Measurements from ENCODE around the gene RASGRP2.

The RASGRP2 gene

DNA sequence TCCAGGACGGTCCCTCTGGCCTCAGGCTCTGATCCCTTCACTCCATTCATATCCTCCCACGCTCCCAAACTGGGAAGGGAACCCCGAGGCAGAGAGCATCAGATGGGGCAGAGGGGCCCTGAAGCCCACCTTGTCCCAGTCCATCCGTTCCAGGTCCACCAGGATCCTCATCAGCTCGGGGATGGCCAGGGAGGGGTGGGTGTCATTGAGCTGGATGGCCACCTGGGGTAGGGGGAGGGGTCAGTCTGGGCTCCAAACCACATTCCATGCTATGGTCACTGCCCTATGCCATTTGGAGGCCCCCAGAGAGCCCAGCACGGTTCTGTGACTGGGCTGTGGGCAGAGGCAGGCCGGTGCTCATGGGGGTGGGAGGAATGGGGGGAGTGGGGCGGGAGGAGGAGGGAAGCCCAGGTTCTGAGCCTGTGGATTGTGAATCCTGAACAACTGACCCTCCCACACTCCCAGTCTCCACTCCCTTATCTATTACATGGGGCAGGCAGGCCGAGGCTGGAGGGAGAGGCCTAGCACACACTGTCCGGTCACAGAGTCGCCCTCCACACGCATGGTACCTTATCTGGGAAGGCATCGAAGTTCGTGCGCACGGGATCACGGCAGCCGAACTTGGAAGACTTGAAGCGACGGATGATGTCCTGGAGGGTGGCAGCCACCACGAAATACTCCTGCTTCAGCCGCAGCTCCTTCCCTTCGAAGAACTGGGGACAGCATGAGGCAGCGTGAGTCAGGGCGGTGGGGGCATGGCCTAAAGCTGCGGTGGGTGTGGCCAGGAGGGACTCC, 10.4 kb upstream of the RASGRP2 start:
- no peak overlapping the region for H2AFZ ChIP-seq (ENCODE audit: insufficient read depth, low read length, poor library complexity)
- H3K4me1 ChIP-seq (ENCODE audit: control insufficient read depth in 1 of 2, insufficient read depth in 2 of 2, low read length in 2 of 2), result peaks cover 2 to 3% of the 10 kb centered on the region in 2 experiments
- H2BK12ac ChIP-seq (ENCODE audit: low read length), result no peak overlapping the region
- H3K23ac ChIP-seq (ENCODE audit: low read length), result no peak overlapping the region
- H2BK120ac ChIP-seq (ENCODE audit: insufficient read depth, low read length, poor library complexity), result no peak overlapping the region
- H3K4me3 ChIP-seq (ENCODE audit: low read depth, low read length), result no peak overlapping the region
- no CpG with 5 or more reads among the region's 26 CpGs for WGBS (ENCODE audit: extremely low coverage, insufficient coverage, insufficient read length)
- no peak overlapping the region for H4K8ac ChIP-seq (ENCODE audit: low read depth, low read length)
- H3K9me3 ChIP-seq (ENCODE audit: insufficient read depth, low read depth, low read length), result no peaks in the 10 kb centered on the region
- DNase-seq, result no peak
- H3K4ac ChIP-seq (ENCODE audit: low read depth, low read length), result no peak overlapping the region
- H2AK5ac ChIP-seq (ENCODE audit: low read length), result no peak overlapping the region
- H3K27ac ChIP-seq (ENCODE audit: low read depth, low read length), result no peak overlapping the region
- H4K91ac ChIP-seq (ENCODE audit: low read depth, low read length), result no peak overlapping the region
- H3K79me1 ChIP-seq (ENCODE audit: low read length), result no peaks in the 10 kb centered on the region
- no peaks in the 10 kb centered on the region for H3K27me3 ChIP-seq (ENCODE audit: insufficient read depth, low read length)
- no peaks in the 10 kb centered on the region for H3K36me3 ChIP-seq (ENCODE audit: control insufficient read depth in 1 of 2, insufficient read depth in 2 of 2, low read length in 2 of 2)
- no peak overlapping the region for H3K9ac ChIP-seq (ENCODE audit: low read length)
- no peak overlapping the region for H4K12ac ChIP-seq (ENCODE audit: low read depth, low read length)
- H3K4me2 ChIP-seq (ENCODE audit: low read length), result no peak overlapping the region
- H3K18ac ChIP-seq (ENCODE audit: low read length), result no peak overlapping the region
- H3K79me2 ChIP-seq (ENCODE audit: control insufficient read depth, insufficient read depth, low read length, poor library complexity), result no peaks in the 10 kb centered on the region
- H2BK5ac ChIP-seq (ENCODE audit: low read depth, low read length, poor library complexity), result no peak overlapping the region
- no peak overlapping the region for H3K14ac ChIP-seq (ENCODE audit: low read length)

DNA sequence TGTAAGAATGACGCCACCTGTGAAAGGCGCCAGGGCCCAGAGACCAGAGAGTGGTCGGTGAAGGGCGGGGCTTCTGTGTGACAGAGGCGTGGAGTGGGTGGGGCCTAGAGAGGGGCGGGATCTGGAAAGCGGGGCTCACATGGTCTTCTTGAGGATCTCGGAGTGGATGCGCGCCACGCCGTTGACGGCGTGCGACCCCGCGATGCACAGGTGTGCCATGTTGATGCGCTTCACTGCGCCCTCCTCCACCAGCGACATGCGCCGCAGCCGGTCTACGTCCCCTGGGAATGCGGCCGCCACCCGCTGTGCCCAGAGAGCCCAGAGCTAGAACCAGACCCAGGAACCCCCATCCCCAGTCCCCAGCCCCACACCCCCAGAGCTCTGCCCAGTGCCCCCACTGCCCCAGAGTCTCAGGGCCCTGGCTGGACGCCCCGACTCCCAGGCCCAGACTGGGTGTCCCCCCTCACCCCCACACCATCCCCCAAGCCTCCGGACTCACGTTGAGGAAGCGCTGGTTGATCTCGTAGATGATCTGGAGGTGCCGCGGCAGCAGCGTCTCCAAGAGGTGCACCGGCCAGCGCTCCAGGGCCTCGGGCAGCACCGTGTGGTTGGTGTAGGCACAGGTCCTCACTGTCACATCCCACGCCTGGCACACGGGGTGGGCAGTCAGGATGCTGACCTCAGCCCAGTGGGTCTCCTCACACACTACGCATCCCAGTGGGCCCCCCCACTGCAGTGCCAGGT, 9.6 kb upstream of the RASGRP2 start:
- H2BK5ac ChIP-seq (ENCODE audit: low read depth, low read length, poor library complexity), result no peak overlapping the region
- H3K36me3 ChIP-seq (ENCODE audit: control insufficient read depth in 1 of 2, insufficient read depth in 2 of 2, low read length in 2 of 2), result no peaks in the 10 kb centered on the region
- no peak overlapping the region for H4K12ac ChIP-seq (ENCODE audit: low read depth, low read length)
- H3K14ac ChIP-seq (ENCODE audit: low read length), result no peak overlapping the region
- H2AFZ ChIP-seq (ENCODE audit: insufficient read depth, low read length, poor library complexity), result no peak overlapping the region
- DNase-seq, result no peak
- H2BK120ac ChIP-seq (ENCODE audit: insufficient read depth, low read length, poor library complexity), result no peak overlapping the region
- WGBS (ENCODE audit: extremely low coverage, insufficient coverage, insufficient read length), result no CpG with 5 or more reads among the region's 43 CpGs
- H3K18ac ChIP-seq (ENCODE audit: low read length), result no peak overlapping the region
- no peak overlapping the region for H4K91ac ChIP-seq (ENCODE audit: low read depth, low read length)
- H3K27ac ChIP-seq (ENCODE audit: low read depth, low read length), result no peak overlapping the region
- H3K4me2 ChIP-seq (ENCODE audit: low read length), result no peak overlapping the region
- H3K23ac ChIP-seq (ENCODE audit: low read length), result no peak overlapping the region
- no peaks in the 10 kb centered on the region for H3K4me1 ChIP-seq (ENCODE audit: control insufficient read depth in 1 of 2, insufficient read depth in 2 of 2, low read length in 2 of 2)
- no peaks in the 10 kb centered on the region for H3K79me1 ChIP-seq (ENCODE audit: low read length)
- no peak overlapping the region for H2AK5ac ChIP-seq (ENCODE audit: low read length)
- no peak overlapping the region for H2BK12ac ChIP-seq (ENCODE audit: low read length)
- H3K79me2 ChIP-seq (ENCODE audit: control insufficient read depth, insufficient read depth, low read length, poor library complexity), result no peaks in the 10 kb centered on the region
- H3K4ac ChIP-seq (ENCODE audit: low read depth, low read length), result no peak overlapping the region
- H3K27me3 ChIP-seq (ENCODE audit: insufficient read depth, low read length), result no peaks in the 10 kb centered on the region
- H4K8ac ChIP-seq (ENCODE audit: low read depth, low read length), result no peak overlapping the region
- H3K9ac ChIP-seq (ENCODE audit: low read length), result no peak overlapping the region
- no peak overlapping the region for H3K4me3 ChIP-seq (ENCODE audit: low read depth, low read length)
- H3K9me3 ChIP-seq (ENCODE audit: insufficient read depth, low read depth, low read length), result no peaks in the 10 kb centered on the region

DNA sequence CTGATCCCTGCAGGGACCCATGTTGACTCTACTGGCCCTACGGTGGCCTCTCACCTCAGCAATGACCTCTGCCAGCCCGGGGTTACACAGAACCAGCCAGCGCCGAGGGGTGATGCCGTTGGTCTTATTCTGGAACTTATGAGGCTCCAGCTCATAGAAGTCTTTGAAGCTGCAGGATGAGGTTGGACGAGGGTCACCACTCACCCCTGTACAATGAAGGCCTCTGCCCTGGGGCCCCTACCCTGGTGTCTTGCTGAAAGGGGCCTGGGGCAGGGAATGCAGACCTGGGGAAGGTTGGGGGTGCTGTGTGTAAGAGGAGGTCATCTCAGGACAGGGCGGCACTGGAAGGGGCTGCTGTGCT, 9.1 kb upstream of the RASGRP2 start:
- no peak overlapping the region for H3K4me3 ChIP-seq (ENCODE audit: low read depth, low read length)
- WGBS (ENCODE audit: extremely low coverage, insufficient coverage, insufficient read length), result no CpG with 5 or more reads among the region's 7 CpGs
- H3K14ac ChIP-seq (ENCODE audit: low read length), result no peak overlapping the region
- no peak overlapping the region for H2BK12ac ChIP-seq (ENCODE audit: low read length)
- no peaks in the 10 kb centered on the region for H3K9me3 ChIP-seq (ENCODE audit: insufficient read depth, low read depth, low read length)
- H3K23ac ChIP-seq (ENCODE audit: low read length), result no peak overlapping the region
- H2AFZ ChIP-seq (ENCODE audit: insufficient read depth, low read length, poor library complexity), result no peak overlapping the region
- no peak overlapping the region for H3K18ac ChIP-seq (ENCODE audit: low read length)
- DNase-seq, result no peak
- H3K27me3 ChIP-seq (ENCODE audit: insufficient read depth, low read length), result no peaks in the 10 kb centered on the region
- H3K9ac ChIP-seq (ENCODE audit: low read length), result no peak overlapping the region
- no peak overlapping the region for H2AK5ac ChIP-seq (ENCODE audit: low read length)
- no peaks in the 10 kb centered on the region for H3K79me1 ChIP-seq (ENCODE audit: low read length)
- H2BK5ac ChIP-seq (ENCODE audit: low read depth, low read length, poor library complexity), result no peak overlapping the region
- H3K4ac ChIP-seq (ENCODE audit: low read depth, low read length), result no peak overlapping the region
- no peak overlapping the region for H3K27ac ChIP-seq (ENCODE audit: low read depth, low read length)
- H4K8ac ChIP-seq (ENCODE audit: low read depth, low read length), result no peak overlapping the region
- H3K36me3 ChIP-seq (ENCODE audit: control insufficient read depth in 1 of 2, insufficient read depth in 2 of 2, low read length in 2 of 2), result no peaks in the 10 kb centered on the region
- H3K4me1 ChIP-seq (ENCODE audit: control insufficient read depth in 1 of 2, insufficient read depth in 2 of 2, low read length in 2 of 2), result no peaks in the 10 kb centered on the region
- H3K4me2 ChIP-seq (ENCODE audit: low read length), result no peak overlapping the region
- H4K12ac ChIP-seq (ENCODE audit: low read depth, low read length), result no peak overlapping the region
- H2BK120ac ChIP-seq (ENCODE audit: insufficient read depth, low read length, poor library complexity), result no peak overlapping the region
- H3K79me2 ChIP-seq (ENCODE audit: control insufficient read depth, insufficient read depth, low read length, poor library complexity), result no peaks in the 10 kb centered on the region
- H4K91ac ChIP-seq (ENCODE audit: low read depth, low read length), result no peak overlapping the region

GRCh38 chr11:64752175-64752970, 8.4 kb upstream of the RASGRP2 start:
- Histone ChIP-seq H3K23ac (ENCODE audit: low read length) (no peak overlapping the region), H2BK5ac (ENCODE audit: low read depth, low read length, poor library complexity) (no peak overlapping the region), H3K14ac (ENCODE audit: low read length) (no peak overlapping the region), H2BK12ac (ENCODE audit: low read length) (no peak overlapping the region), H3K4ac (ENCODE audit: low read depth, low read length) (no peak overlapping the region), H3K79me1 (ENCODE audit: low read length) (no peaks in the 10 kb centered on the region), H2BK120ac (ENCODE audit: insufficient read depth, low read length, poor library complexity) (no peak overlapping the region), H4K12ac (ENCODE audit: low read depth, low read length) (no peak overlapping the region), H3K36me3 (ENCODE audit: control insufficient read depth in 1 of 2, insufficient read depth in 2 of 2, low read length in 2 of 2) (no peaks in the 10 kb centered on the region), H3K9me3 (ENCODE audit: insufficient read depth, low read depth, low read length) (no peaks in the 10 kb centered on the region), H3K4me1 (ENCODE audit: control insufficient read depth in 1 of 2, insufficient read depth in 2 of 2, low read length in 2 of 2) (no peaks in the 10 kb centered on the region), H4K91ac (ENCODE audit: low read depth, low read length) (no peak overlapping the region), H2AK5ac (ENCODE audit: low read length) (no peak overlapping the region), H3K27me3 (ENCODE audit: insufficient read depth, low read length) (no peaks in the 10 kb centered on the region), H3K18ac (ENCODE audit: low read length) (no peak overlapping the region), H3K27ac (ENCODE audit: low read depth, low read length) (no peak overlapping the region), H3K9ac (ENCODE audit: low read length) (no peak overlapping the region), H3K79me2 (ENCODE audit: control insufficient read depth, insufficient read depth, low read length, poor library complexity) (no peaks in the 10 kb centered on the region), H3K4me3 (ENCODE audit: low read depth, low read length) (no peak overlapping the region), H4K8ac (ENCODE audit: low read depth, low read length) (no peak overlapping the region), H3K4me2 (ENCODE audit: low read length) (no peak overlapping the region), H2AFZ (ENCODE audit: insufficient read depth, low read length, poor library complexity) (no peak overlapping the region)
- WGBS (ENCODE audit: extremely low coverage, insufficient coverage, insufficient read length), result no CpG with 5 or more reads among the region's 14 CpGs
- DNase-seq, result no peak
